Astrocyte (in vitro differentiated cells and primary cell): ENCODE results near the gene AATF. TPM values are rescaled to one million over a fixed set of nuclear protein-coding genes. Genes with fewer than 3 reads are reported as not detected.
"Not testable (repeated sequence)": the region's sequence is repeated elsewhere in the genome, so short reads cannot be mapped to it uniquely, and the experiment has no call there.

ENCODE experiments used
- DNase-seq: peaks from one replicate; pipeline ENCODE4 v3.0.0-alpha.2; 2010; ENCODE audit warnings: low read depth
- FAIRE-seq: peaks from 2 replicates; lab custom pipeline; 2011; peaks lifted over from hg19 to GRCh38; lab: Jason Lieb, UNC
- H2AFZ ChIP-seq: 2 replicates; pipeline ENCODE4 v1.6.0; 2012; ENCODE audit warnings: low read depth, low read length, inconsistent platforms
- H3K27ac ChIP-seq: 2 replicates; pipeline ENCODE4 v1.5.1; 2011; ENCODE audit warnings: low read depth, low read length, inconsistent platforms
- H3K27me3 ChIP-seq: 2 replicates; pipeline ENCODE4 v1.6.0; 2011; ENCODE audit warnings: low read length, inconsistent platforms; ENCODE audit not compliant: insufficient read depth
- H3K36me3 ChIP-seq: 2 replicates; pipeline ENCODE4 v1.5.1; 2011; ENCODE audit warnings: low read length, inconsistent platforms; ENCODE audit not compliant: insufficient read depth
- H3K4me1 ChIP-seq: 2 replicates; pipeline ENCODE4 v1.5.1; 2011; ENCODE audit warnings: low read length, inconsistent platforms; ENCODE audit not compliant: insufficient read depth
- H3K4me2 ChIP-seq: 2 replicates; pipeline ENCODE4 v1.6.0; 2012; ENCODE audit warnings: low read length, inconsistent platforms
- H3K4me3 ChIP-seq: 2 replicates; pipeline ENCODE4 v1.5.1; 2011; ENCODE audit warnings: low read depth, mild to moderate bottlenecking, low read length, inconsistent platforms; ENCODE audit not compliant: insufficient read depth
- H3K79me2 ChIP-seq: 2 replicates; pipeline ENCODE4 v1.6.0; 2012; ENCODE audit warnings: mild to moderate bottlenecking, low read length, inconsistent platforms; ENCODE audit not compliant: insufficient read depth
- H3K9ac ChIP-seq: 2 replicates; pipeline ENCODE4 v1.6.0; 2012; ENCODE audit warnings: mild to moderate bottlenecking, low read length, inconsistent platforms
- H3K9me3 ChIP-seq: 2 replicates; pipeline ENCODE4 v1.5.1; 2012; ENCODE audit warnings: low read depth, mild to moderate bottlenecking, low read length, inconsistent platforms; ENCODE audit not compliant: insufficient read depth
- H4K20me1 ChIP-seq: 2 replicates; pipeline ENCODE4 v1.6.0; 2012; ENCODE audit warnings: low read length, inconsistent platforms; ENCODE audit not compliant: insufficient read depth
- H3K27ac Mint-ChIP-seq: one replicate; pipeline ENCODE4 v1.8.0; 2021; ENCODE audit warnings: mild to moderate bottlenecking, mixed read lengths; ENCODE audit not compliant: unreplicated experiment
- H3K27me3 Mint-ChIP-seq: one replicate; pipeline ENCODE4 v1.8.0; 2021; ENCODE audit warnings: low read depth, mixed read lengths; ENCODE audit not compliant: unreplicated experiment
- H3K36me3 Mint-ChIP-seq: one replicate; pipeline ENCODE4 v1.8.0; 2021; ENCODE audit warnings: low read depth, mixed read lengths; ENCODE audit not compliant: unreplicated experiment
- H3K4me1 Mint-ChIP-seq: one replicate; pipeline ENCODE4 v1.8.0; 2021; ENCODE audit warnings: low read depth, mixed read lengths; ENCODE audit not compliant: unreplicated experiment
- H3K4me3 Mint-ChIP-seq: one replicate; pipeline ENCODE4 v1.8.0; 2021; ENCODE audit warnings: mild to moderate bottlenecking, moderate library complexity, mixed read lengths; ENCODE audit not compliant: unreplicated experiment
- H3K9me3 Mint-ChIP-seq: one replicate; pipeline ENCODE4 v1.8.0; 2021; ENCODE audit warnings: mild to moderate bottlenecking, mixed read lengths; ENCODE audit not compliant: unreplicated experiment
- CTCF ChIP-seq: IDR thresholded peaks from 2 replicates; pipeline ENCODE4 v1.5.1; 2011; ENCODE audit warnings: low read depth, mild to moderate bottlenecking, inconsistent platforms, low read length, moderate library complexity; ENCODE audit not compliant: insufficient read depth
- EZH2 ChIP-seq: IDR thresholded peaks from 2 replicates; pipeline ENCODE4 v1.6.1; 2012; ENCODE audit warnings: mild to moderate bottlenecking, low read length, inconsistent platforms; ENCODE audit not compliant: insufficient read depth
- total RNA-seq: library from RNA; stranded (reverse); gene quantifications from 2 replicates; pipeline ENCODE4 v1.2.1, GENCODE V29; 2021

Gene AATF
- total RNA-seq, 1 donor from 2014 or later, result 47.1 TPM

- Mint-ChIP-seq H3K27me3 (peaks cover 26% of the 10 kb centered on the region), H3K9me3 (no peaks in the 10 kb centered on the region), H3K36me3 (no peaks in the 10 kb centered on the region), H3K4me1 (peaks cover 8% of the 10 kb centered on the region), H3K4me3 (no peak overlapping the region), H3K27ac (no peak overlapping the region)
- no peak for FAIRE-seq
- H4K20me1 ChIP-seq, result no peaks in the 10 kb centered on the region
- no peak overlapping the region for H2AFZ ChIP-seq
- DNase-seq, result no peak
- no peaks in the 10 kb centered on the region for H3K79me2 ChIP-seq
- H3K9me3 ChIP-seq, result no peaks in the 10 kb centered on the region
- TF ChIP-seq EZH2, result no peak
- TF ChIP-seq CTCF, result no peak
- H3K9ac ChIP-seq, result no peak overlapping the region
- peaks cover 5% of the 10 kb centered on the region for H3K4me1 ChIP-seq
- peaks cover 18% of the 10 kb centered on the region for H3K27me3 ChIP-seq
- no peak overlapping the region for H3K4me3 ChIP-seq
- no peak overlapping the region for H3K27ac ChIP-seq
- no peak overlapping the region for H3K4me2 ChIP-seq
- H3K36me3 ChIP-seq, result no peaks in the 10 kb centered on the region
Measured at GRCh38 chr17:37068266-37068665, 119.5 kb downstream of the AATF start.

- FAIRE-seq (no peak), DNase-seq (no peak)
- H3K4me2 ChIP-seq, result no peak overlapping the region
- no peaks in the 10 kb centered on the region for H3K79me2 ChIP-seq
- H3K27ac Mint-ChIP-seq, result no peak overlapping the region
- no peak overlapping the region for H3K27ac ChIP-seq
- H3K36me3 ChIP-seq, result no peaks in the 10 kb centered on the region
- H3K9me3 ChIP-seq, result no peaks in the 10 kb centered on the region
- H3K27me3 Mint-ChIP-seq, result peaks cover 23% of the 10 kb centered on the region
- H3K4me1 Mint-ChIP-seq, result peaks cover 8% of the 10 kb centered on the region
- no peaks in the 10 kb centered on the region for H4K20me1 ChIP-seq
- peaks cover 5% of the 10 kb centered on the region for H3K4me1 ChIP-seq
- no peak overlapping the region for H3K9ac ChIP-seq
- no peak overlapping the region for H3K4me3 ChIP-seq
- TF ChIP-seq EZH2 (no peak), CTCF (no peak)
- H2AFZ ChIP-seq, result no peak overlapping the region
- H3K4me3 Mint-ChIP-seq, result no peak overlapping the region
- H3K36me3 Mint-ChIP-seq, result no peaks in the 10 kb centered on the region
- H3K27me3 ChIP-seq, result peaks cover 18% of the 10 kb centered on the region
- H3K9me3 Mint-ChIP-seq, result no peaks in the 10 kb centered on the region
Measured at GRCh38 chr17:37069087-37069486, 120.3 kb downstream of the AATF start.

GRCh38 chr17:37073464-37073863, 124.7 kb downstream of the AATF start:
- not testable (repeated sequence) for H3K9ac ChIP-seq, H3K4me2 ChIP-seq, H3K9me3 Mint-ChIP-seq, H3K27ac Mint-ChIP-seq, H3K79me2 ChIP-seq, H3K36me3 Mint-ChIP-seq, H3K4me1 Mint-ChIP-seq, DNase-seq, H2AFZ ChIP-seq, H3K27ac ChIP-seq, H3K27me3 ChIP-seq, H3K4me1 ChIP-seq, H3K36me3 ChIP-seq, H3K9me3 ChIP-seq, H3K4me3 ChIP-seq, H3K27me3 Mint-ChIP-seq, FAIRE-seq, H4K20me1 ChIP-seq, H3K4me3 Mint-ChIP-seq
